ENCODE measurements around the gene PSAPL1. TPM values are rescaled to one million over a fixed set of nuclear protein-coding genes. Genes with fewer than 3 reads are reported as not detected.
A peak's percentile ranks its signal among the peaks of the same experiment; 100 is the strongest.

Gene PSAPL1
- total RNA-seq, 3 donors from 2014 or later (not counting 1 experiment from before 2014, with no cell fraction given), result not detected

DNA sequence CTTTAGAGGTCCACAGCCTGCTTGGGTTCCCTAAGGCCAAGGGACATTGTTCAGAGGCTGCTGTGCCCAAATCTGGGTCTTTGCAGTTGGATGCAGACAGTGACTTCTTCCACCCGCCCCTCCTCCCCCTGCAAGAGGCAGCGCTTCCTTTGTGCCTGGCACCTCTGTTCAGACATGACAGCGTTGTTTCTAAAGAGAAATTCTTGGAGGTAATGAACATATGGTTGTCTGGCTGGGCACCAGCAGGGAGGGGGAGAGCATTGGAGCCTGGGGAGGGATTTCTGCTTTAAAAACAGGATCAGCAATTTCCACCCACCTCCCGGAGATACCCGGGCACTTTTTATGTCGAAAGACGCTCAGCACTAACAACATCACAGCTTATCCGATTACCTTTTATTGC, 51.5 kb downstream of the PSAPL1 start:
- Mint-ChIP-seq H3K4me3 (no peak overlapping the region), H3K27ac (no peak overlapping the region), H3K4me1 (peaks cover under 1 to 8% of the 10 kb centered on the region in 2 donors), H3K9me3 (peaks cover 0 to 7% of the 10 kb centered on the region in 2 donors), H3K27me3 (ENCODE audit: low read depth in 2 of 2) (no peaks in the 10 kb centered on the region), H3K36me3 (no peaks in the 10 kb centered on the region)
- H3K9me3 ChIP-seq (ENCODE audit: control insufficient read depth, insufficient read depth, low read length), result no peaks in the 10 kb centered on the region
- 98% methylated on average over 6 of the region's 8 CpGs for WGBS (ENCODE audit: insufficient coverage)
- no peak for ATAC-seq
- H3K4me1 ChIP-seq (ENCODE audit: control insufficient read depth, insufficient read depth, low read length), result no peaks in the 10 kb centered on the region
- no peak overlapping the region for H3K4me3 ChIP-seq (ENCODE audit: low read length)
- TF ChIP-seq, protein P1, sequence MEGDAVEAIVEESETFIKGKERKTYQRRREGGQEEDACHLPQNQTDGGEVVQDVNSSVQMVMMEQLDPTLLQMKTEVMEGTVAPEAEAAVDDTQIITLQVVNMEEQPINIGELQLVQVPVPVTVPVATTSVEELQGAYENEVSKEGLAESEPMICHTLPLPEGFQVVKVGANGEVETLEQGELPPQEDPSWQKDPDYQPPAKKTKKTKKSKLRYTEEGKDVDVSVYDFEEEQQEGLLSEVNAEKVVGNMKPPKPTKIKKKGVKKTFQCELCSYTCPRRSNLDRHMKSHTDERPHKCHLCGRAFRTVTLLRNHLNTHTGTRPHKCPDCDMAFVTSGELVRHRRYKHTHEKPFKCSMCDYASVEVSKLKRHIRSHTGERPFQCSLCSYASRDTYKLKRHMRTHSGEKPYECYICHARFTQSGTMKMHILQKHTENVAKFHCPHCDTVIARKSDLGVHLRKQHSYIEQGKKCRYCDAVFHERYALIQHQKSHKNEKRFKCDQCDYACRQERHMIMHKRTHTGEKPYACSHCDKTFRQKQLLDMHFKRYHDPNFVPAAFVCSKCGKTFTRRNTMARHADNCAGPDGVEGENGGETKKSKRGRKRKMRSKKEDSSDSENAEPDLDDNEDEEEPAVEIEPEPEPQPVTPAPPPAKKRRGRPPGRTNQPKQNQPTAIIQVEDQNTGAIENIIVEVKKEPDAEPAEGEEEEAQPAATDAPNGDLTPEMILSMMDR (IDR thresholded peaks at IDR 0.05), result no peak
- DNase-seq, result peak in 1 of 2 donors; percentile 4
- H3K36me3 ChIP-seq (ENCODE audit: control insufficient read depth, insufficient read depth, low read length), result no peaks in the 10 kb centered on the region
- peaks cover 4% of the 10 kb centered on the region for H3K27me3 ChIP-seq (ENCODE audit: control insufficient read depth, insufficient read depth, low read length)
- intact Hi-C loops (cut with micrococcal nuclease), result no loop called here
- no peak overlapping the region for H3K27ac ChIP-seq (ENCODE audit: low read length)

DNA sequence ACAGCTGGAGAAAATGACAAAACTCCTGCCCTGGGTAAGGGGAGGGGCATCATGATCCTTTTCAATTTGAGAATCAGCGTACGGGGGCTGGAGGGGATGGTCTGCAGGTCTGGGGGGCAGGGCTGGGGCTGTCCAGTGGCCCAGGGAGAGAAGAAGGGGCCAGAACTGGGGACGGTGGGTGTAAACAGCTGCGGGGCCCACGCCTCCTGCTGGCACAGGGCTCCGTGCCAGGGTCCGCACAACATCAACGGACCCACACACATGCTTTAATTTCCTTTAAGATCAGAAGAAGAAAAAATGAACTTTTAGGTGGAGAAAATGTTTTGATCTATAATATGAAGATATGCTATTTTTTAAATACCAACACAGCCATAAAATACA, 52.1 kb downstream of the PSAPL1 start:
- H3K36me3 Mint-ChIP-seq, result no peaks in the 10 kb centered on the region
- H3K27ac Mint-ChIP-seq, result no peak overlapping the region
- WGBS (ENCODE audit: insufficient coverage), result 78% methylated on average over 5 of the region's 8 CpGs
- peaks cover 4% of the 10 kb centered on the region for H3K27me3 ChIP-seq (ENCODE audit: control insufficient read depth, insufficient read depth, low read length)
- H3K4me3 ChIP-seq (ENCODE audit: low read length), result no peak overlapping the region
- ATAC-seq, result no peak
- H3K4me1 ChIP-seq (ENCODE audit: control insufficient read depth, insufficient read depth, low read length), result peaks cover under 1% of the 10 kb centered on the region
- intact Hi-C loops (cut with micrococcal nuclease), result no loop called here
- H3K27ac ChIP-seq (ENCODE audit: low read length), result no peak overlapping the region
- H3K27me3 Mint-ChIP-seq (ENCODE audit: low read depth in 2 of 2), result no peaks in the 10 kb centered on the region
- TF ChIP-seq, protein P1 (IDR thresholded peaks at IDR 0.05), result no peak
- no peaks in the 10 kb centered on the region for H3K9me3 ChIP-seq (ENCODE audit: control insufficient read depth, insufficient read depth, low read length)
- peaks cover 0 to 5% of the 10 kb centered on the region in 2 donors for H3K9me3 Mint-ChIP-seq
- H3K36me3 ChIP-seq (ENCODE audit: control insufficient read depth, insufficient read depth, low read length), result no peaks in the 10 kb centered on the region
- no peak for DNase-seq
- peaks cover 7 to 10% of the 10 kb centered on the region in 2 donors for H3K4me1 Mint-ChIP-seq
- no peak overlapping the region for H3K4me3 Mint-ChIP-seq

DNA sequence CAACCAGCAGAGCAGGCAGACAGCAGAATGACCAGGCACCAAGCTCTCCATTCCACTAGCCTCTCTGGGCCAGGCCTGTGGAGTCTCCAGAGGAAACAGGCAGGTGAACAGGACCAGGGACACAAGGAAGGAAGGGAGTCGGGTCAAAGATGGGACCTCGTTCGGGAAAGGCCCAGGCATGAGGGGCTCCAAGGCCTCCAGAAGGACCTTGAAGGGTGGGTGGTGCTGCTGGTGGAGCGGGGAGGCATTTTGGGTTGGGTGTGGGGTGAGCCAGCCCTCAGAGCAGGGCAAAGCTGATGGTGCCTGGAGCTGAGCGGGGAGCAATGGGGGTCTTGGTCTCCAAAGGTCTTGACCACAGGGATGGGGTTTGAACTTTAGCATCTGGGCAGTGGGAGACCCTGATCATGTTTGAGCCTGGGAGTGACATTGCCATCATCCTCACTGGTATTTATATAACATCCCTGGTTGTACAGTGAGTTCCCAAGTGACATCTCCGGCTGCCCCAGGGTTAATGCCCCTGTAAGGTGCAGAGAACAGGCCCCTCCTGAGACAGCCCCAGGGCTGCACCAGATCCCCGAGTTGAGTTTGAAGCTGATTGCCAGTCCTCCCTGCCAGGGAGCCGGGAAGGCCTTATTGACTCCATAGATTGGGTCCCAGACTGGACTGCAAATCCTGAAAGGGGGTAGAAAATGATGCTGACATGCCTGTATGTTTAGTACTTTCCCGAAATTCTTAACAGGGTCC, 52.7 kb downstream of the PSAPL1 start:
- Mint-ChIP-seq H3K36me3 (no peaks in the 10 kb centered on the region), H3K27me3 (ENCODE audit: low read depth in 2 of 2) (peaks cover 0 to 1% of the 10 kb centered on the region in 2 donors), H3K9me3 (peaks cover 0 to 2% of the 10 kb centered on the region in 2 donors), H3K4me1 (peaks cover 12 to 13% of the 10 kb centered on the region in 2 donors), H3K4me3 (no peak overlapping the region), H3K27ac (no peak overlapping the region)
- TF ChIP-seq, protein P1 (IDR thresholded peaks at IDR 0.05), result no peak
- no peak overlapping the region for H3K27ac ChIP-seq (ENCODE audit: low read length)
- DNase-seq (no peak), ATAC-seq (no peak)
- H3K9me3 ChIP-seq (ENCODE audit: control insufficient read depth, insufficient read depth, low read length), result no peaks in the 10 kb centered on the region
- H3K27me3 ChIP-seq (ENCODE audit: control insufficient read depth, insufficient read depth, low read length), result peaks cover 4% of the 10 kb centered on the region
- no peaks in the 10 kb centered on the region for H3K36me3 ChIP-seq (ENCODE audit: control insufficient read depth, insufficient read depth, low read length)
- peaks cover 6% of the 10 kb centered on the region for H3K4me1 ChIP-seq (ENCODE audit: control insufficient read depth, insufficient read depth, low read length)
- intact Hi-C loops (cut with micrococcal nuclease), result no loop called here
- WGBS (ENCODE audit: insufficient coverage), result 80% methylated on average over 9 of the region's 9 CpGs
- H3K4me3 ChIP-seq (ENCODE audit: low read length), result no peak overlapping the region
